A673 (cell line): Measurements from ENCODE around the gene FBXO22. TPM values are rescaled to one million over a fixed set of nuclear protein-coding genes. Genes with fewer than 3 reads are reported as not detected.

Source experiments
- BruUV-seq: library from RNA; stranded (reverse); fragments of 400-500 nt; replicated peaks from 2 replicates; lab custom pipeline; 2021; lab: Mats Ljungman, UMichigan
- CTCF ChIA-PET: fragments of 300-600 bp; sonication (Branson Sonifier 250); formaldehyde crosslinking; loops from one replicate; lab custom pipeline; 2022; ENCODE audit warnings: antibody characterized with exemption; lab: Charles Lee
- POLR2A ChIA-PET: fragments of 300-600 bp; sonication (Branson Sonifier 250); formaldehyde crosslinking; loops from one replicate; lab custom pipeline; 2022; ENCODE audit warnings: antibody characterized with exemption; ENCODE audit not compliant: low non-redundant PET; lab: Charles Lee
- DNase-seq: peaks from one replicate; pipeline ENCODE4 v3.0.0-alpha.2; 2015; ENCODE audit warnings: low spot score
- H3K27ac ChIP-seq: fragments of 200-600 bp; sonication (generic); 2 replicates; pipeline ENCODE4 v1.5.1; 2016; ENCODE audit warnings: mixed run types, low read depth, mild to moderate bottlenecking, mixed read lengths, antibody characterized with exemption, low read length; ENCODE audit not compliant: poor library complexity, severe bottlenecking
- H3K27me3 ChIP-seq: fragments of 200-600 bp; sonication (generic); replicated peaks from 2 replicates; pipeline ENCODE4 v1.6.1; 2017; ENCODE audit warnings: mixed run types, low read depth, mild to moderate bottlenecking, mixed read lengths, antibody characterized with exemption, low read length; ENCODE audit not compliant: insufficient read depth, poor library complexity
- H3K36me3 ChIP-seq: fragments of 200-600 bp; sonication (generic); 2 replicates; pipeline ENCODE4 v1.6.1; 2016; ENCODE audit warnings: mixed run types, mild to moderate bottlenecking, mixed read lengths, antibody characterized with exemption, low read length; ENCODE audit not compliant: insufficient read depth, poor library complexity, severe bottlenecking
- H3K4me1 ChIP-seq: fragments of 200-600 bp; sonication (generic); 2 replicates; pipeline ENCODE4 v1.6.1; 2017; ENCODE audit warnings: mixed run types, mild to moderate bottlenecking, mixed read lengths, antibody characterized with exemption, low read length; ENCODE audit not compliant: insufficient read depth, poor library complexity, severe bottlenecking
- H3K4me3 ChIP-seq: fragments of 200-600 bp; sonication (generic); 2 replicates; pipeline ENCODE4 v1.5.1; 2016; ENCODE audit warnings: low read depth, mixed run types, mild to moderate bottlenecking, mixed read lengths, low read length; ENCODE audit not compliant: poor library complexity, severe bottlenecking
- H3K9me3 ChIP-seq: fragments of 200-600 bp; sonication (generic); 2 replicates; pipeline ENCODE4 v1.6.1; 2016; ENCODE audit warnings: mixed run types, low read depth, mild to moderate bottlenecking, mixed read lengths, antibody characterized with exemption, low read length; ENCODE audit not compliant: poor library complexity, severe bottlenecking
- EZH2 ChIP-seq: fragments of 200-600 bp; sonication (generic); IDR thresholded peaks from 2 replicates; pipeline ENCODE4 v1.6.1; 2017; ENCODE audit warnings: borderline replicate concordance, low read depth, mild to moderate bottlenecking, mixed read lengths, antibody characterized with exemption, low read length; ENCODE audit not compliant: poor library complexity, severe bottlenecking
- intact Hi-C: fragments of 100-400 bp; cut with micrococcal nuclease; formaldehyde crosslinking; loops from one replicate; pipeline ENCODE4 v1.10.0; 2022; ENCODE audit not compliant: unreplicated experiment
- total RNA-seq: library from RNA; stranded (reverse); gene quantifications from 2 replicates; pipeline ENCODE4 v1.2.3, GENCODE V29; 2021
- TF ChIP-seq, protein P1 (sequence below): fragments of 300-800, 200-600 bp; sonication (generic); conservative IDR thresholded peaks from 2 replicates; pipeline ENCODE4 v1.5.1; 2017; ENCODE audit warnings: low read depth, mild to moderate bottlenecking, antibody characterized with exemption, low read length, moderate library complexity, mixed read lengths

The FBXO22 gene
- total RNA-seq, 1 experiment from 2014 or later, result 59.0 TPM

DNA sequence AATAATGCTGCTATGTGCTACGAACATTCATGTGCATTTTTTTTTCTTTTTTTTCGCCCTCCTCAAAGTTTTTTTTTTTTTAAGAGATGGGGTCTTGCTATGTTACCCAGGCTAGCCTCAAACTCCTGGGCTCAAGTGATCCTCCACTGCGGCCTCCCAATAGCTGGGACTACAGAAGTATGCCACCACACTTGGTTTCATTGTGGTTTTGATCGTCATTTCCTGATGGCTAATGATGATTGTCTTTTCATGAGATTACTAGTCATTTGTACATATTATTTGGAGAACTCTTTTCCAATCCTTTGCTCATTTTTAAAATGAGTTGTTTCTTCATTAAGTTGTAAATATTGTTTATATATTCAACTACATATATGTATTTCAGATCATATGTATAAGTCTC lies 48.8 kb downstream of the FBXO22 start:
- CTCF ChIA-PET, result no interaction called here
- POLR2A ChIA-PET, result no interaction called here
- Histone ChIP-seq H3K4me1 (no peaks in the 10 kb centered on the region), H3K4me3 (no peak overlapping the region), H3K27me3 (peaks cover 7% of the 10 kb centered on the region), H3K9me3 (no peaks in the 10 kb centered on the region), H3K36me3 (no peaks in the 10 kb centered on the region), H3K27ac (no peak overlapping the region)
- no peak for DNase-seq
- intact Hi-C loops, result no loop called here
- TF ChIP-seq, protein P1, sequence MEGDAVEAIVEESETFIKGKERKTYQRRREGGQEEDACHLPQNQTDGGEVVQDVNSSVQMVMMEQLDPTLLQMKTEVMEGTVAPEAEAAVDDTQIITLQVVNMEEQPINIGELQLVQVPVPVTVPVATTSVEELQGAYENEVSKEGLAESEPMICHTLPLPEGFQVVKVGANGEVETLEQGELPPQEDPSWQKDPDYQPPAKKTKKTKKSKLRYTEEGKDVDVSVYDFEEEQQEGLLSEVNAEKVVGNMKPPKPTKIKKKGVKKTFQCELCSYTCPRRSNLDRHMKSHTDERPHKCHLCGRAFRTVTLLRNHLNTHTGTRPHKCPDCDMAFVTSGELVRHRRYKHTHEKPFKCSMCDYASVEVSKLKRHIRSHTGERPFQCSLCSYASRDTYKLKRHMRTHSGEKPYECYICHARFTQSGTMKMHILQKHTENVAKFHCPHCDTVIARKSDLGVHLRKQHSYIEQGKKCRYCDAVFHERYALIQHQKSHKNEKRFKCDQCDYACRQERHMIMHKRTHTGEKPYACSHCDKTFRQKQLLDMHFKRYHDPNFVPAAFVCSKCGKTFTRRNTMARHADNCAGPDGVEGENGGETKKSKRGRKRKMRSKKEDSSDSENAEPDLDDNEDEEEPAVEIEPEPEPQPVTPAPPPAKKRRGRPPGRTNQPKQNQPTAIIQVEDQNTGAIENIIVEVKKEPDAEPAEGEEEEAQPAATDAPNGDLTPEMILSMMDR, result no peak
- TF ChIP-seq EZH2, result no peak
- no TSS peak for BruUV-seq

DNA sequence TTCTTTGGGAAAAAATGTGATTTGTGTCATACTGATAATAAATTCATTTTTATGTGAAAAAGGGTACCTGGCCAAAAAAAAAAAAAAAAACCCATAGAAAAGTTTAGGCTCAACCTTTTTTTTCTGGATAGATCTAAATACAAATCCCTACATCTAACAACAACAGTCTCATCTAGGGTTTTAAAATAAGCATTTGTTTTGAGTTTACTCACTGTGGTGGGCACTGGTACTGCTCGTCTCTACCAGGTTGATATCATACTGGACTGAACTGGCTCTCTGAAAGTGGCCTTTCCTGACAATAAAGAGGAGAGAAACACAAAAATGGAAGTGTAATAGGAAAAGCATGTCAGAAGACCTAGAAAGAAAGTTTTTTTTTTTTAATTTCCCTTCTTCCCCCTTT lies 52.0 kb downstream of the FBXO22 start:
- Histone ChIP-seq H3K4me3 (no peak overlapping the region), H3K27me3 (peaks cover 7% of the 10 kb centered on the region), H3K36me3 (no peaks in the 10 kb centered on the region), H3K4me1 (no peaks in the 10 kb centered on the region), H3K9me3 (no peaks in the 10 kb centered on the region), H3K27ac (no peak overlapping the region)
- intact Hi-C loops, result no loop called here
- POLR2A ChIA-PET, result no interaction called here
- no TSS peak for BruUV-seq
- CTCF ChIA-PET, result interaction anchor here (0.7 kb wide), 2 partner anchors 27 to 184 kb away, joined by 4 to 8 read pairs; no protein-coding TSS in a partner anchor
- DNase-seq, result no peak
- TF ChIP-seq, protein P1, result no peak
- no peak for TF ChIP-seq EZH2

DNA sequence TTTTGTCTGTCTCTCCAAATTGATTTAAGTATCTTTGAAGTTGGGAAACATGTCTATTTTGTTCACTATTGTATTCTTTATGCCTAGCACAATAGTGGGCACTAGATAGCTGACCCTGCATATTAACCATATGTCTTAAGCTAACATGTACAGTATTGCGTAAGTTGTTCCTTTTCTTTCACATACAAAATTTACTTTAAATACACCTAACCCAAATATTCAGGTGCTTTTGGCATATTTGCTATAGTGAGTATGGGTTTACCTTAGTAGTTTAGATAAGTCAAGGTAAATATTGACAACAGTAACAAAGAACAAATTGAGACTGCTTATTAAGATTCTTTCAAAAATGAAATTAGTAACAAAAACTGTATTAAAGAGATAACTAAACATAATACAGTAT lies 57.7 kb downstream of the FBXO22 start:
- Histone ChIP-seq H3K4me3 (no peak overlapping the region), H3K27ac (no peak overlapping the region), H3K4me1 (no peaks in the 10 kb centered on the region), H3K27me3 (peaks cover 7% of the 10 kb centered on the region), H3K36me3 (no peaks in the 10 kb centered on the region), H3K9me3 (no peaks in the 10 kb centered on the region)
- CTCF ChIA-PET, result no interaction called here
- TF ChIP-seq, protein P1, result no peak
- no peak for TF ChIP-seq EZH2
- POLR2A ChIA-PET, result no interaction called here
- DNase-seq, result no peak
- intact Hi-C loops, result no loop called here
- BruUV-seq, result no TSS peak
